Ovary (tissue), 9 donors: Measurements from ENCODE around the gene HIVEP1. TPM values are rescaled to one million over a fixed set of nuclear protein-coding genes. Genes with fewer than 3 reads are reported as not detected.

ENCODE experiments used
- DNase-seq, 5 donors: peaks; one replicate each; pipeline ENCODE4 v3.0.0-alpha.2; 2019 to 2020
- H3K27ac ChIP-seq, 2 donors: fragments of 200-600 bp; one replicate each; pipeline versions ENCODE4 v1.5.1 to v1.8.0; 2019 to 2022
- H3K27me3 ChIP-seq: fragments of 200-600 bp; one replicate; pipeline ENCODE4 v1.8.0; 2022
- H3K36me3 ChIP-seq: fragments of 200-600 bp; sonication (generic); one replicate; pipeline ENCODE4 v1.5.1; 2019
- H3K4me1 ChIP-seq: one replicate; pipeline ENCODE4 v1.8.1; 2013; ENCODE audit warnings: mild to moderate bottlenecking, moderate library complexity; ENCODE audit not compliant: insufficient read depth
- H3K4me3 ChIP-seq: fragments of 200-600 bp; sonication (generic); one replicate; pipeline ENCODE4 v1.5.1; 2017
- H3K9me3 ChIP-seq, 2 donors: fragments of 200-600 bp in 1 of 2; sonication (generic) in 1 of 2; one replicate each; pipeline versions ENCODE4 v1.5.1 to v1.8.1; 2013 to 2019; ENCODE audit warnings: mild to moderate bottlenecking in 1 of 2, moderate library complexity in 1 of 2
- EP300 ChIP-seq: sonication (generic); formaldehyde crosslinking; IDR thresholded peaks from one replicate; pipeline ENCODE4 v1.6.1; 2017; ENCODE audit warnings: antibody characterized with exemption
- POLR2A ChIP-seq: fragments of 450-650 bp; IDR thresholded peaks from one replicate; pipeline ENCODE4 v1.6.1; 2017; ENCODE audit warnings: antibody characterized with exemption, mild to moderate bottlenecking, moderate library complexity
- WGBS, 3 donors: extraction: QIAGEN DNeasy Blood & Tissue Kit in 1 of 3; methylation state at CpG; one replicate each; pipeline versions ENCODE4 v1.1.5 to v1.1.7; 2013 to 2017; 5-methylcytosine and 5-hydroxymethylcytosine counted together
- intact Hi-C, 4 donors: fragments of 100-400 bp; cut with DNase I; formaldehyde crosslinking; loops; one replicate each; pipeline versions ENCODE4 v1.11.0 to v1.15.1; 2022 to 2023
- polyA plus RNA-seq, 2 donors: library from polyadenylated mRNA; stranded (reverse); fragments of 200-250 nt in 1 of 2; fragments of 350-450 nt in 1 of 2; fragmentation: Illumina TruSeq in 1 of 2; extraction: RNeasy Lipid Tissue Mini Kit (QIAGEN cat#74804) in 1 of 2; gene quantifications; one replicate each; pipeline ENCODE4 v1.2.3, GENCODE V29; 2013 to 2014
- total RNA-seq, 7 donors: library from RNA; depleted of rRNA in 2 of 7; stranded (reverse); fragments of >200 nt in 2 of 7; fragmentation: NEBNext Ultra II Directional in 3 of 7; extraction: Animal tissue kit (Norgen Biotek cat#: 25700) in 3 of 7; gene quantifications; one replicate each; pipeline versions ENCODE4 v1.1.0 to v1.2.4, GENCODE V29; 2016 to 2023
- TF ChIP-seq, protein P1 (sequence below), 3 donors: fragments of 450-650 bp in 2 of 3; fragments of 200-600 bp in 1 of 3; IDR thresholded peaks; one replicate each; pipeline versions ENCODE4 v1.5.1 to v1.8.0; 2016 to 2022; ENCODE audit warnings: antibody characterized with exemption in 3 of 3, mild to moderate bottlenecking in 1 of 3
- donor health status: DM: no; HTN: no; CAD: no; lungs with moderate emphysema.
- donor health status: DM: no; HTN: no; CAD: no.
- donor health status: Bipolar disorder and iron deficiency.
- donor health status: DM: yes; HTN: yes; CAD: no.
- donor health status: DM: no; HTN: no; CAD: no.
- donor health status: DM: yes; HTN: yes; CAD: no.

The HIVEP1 gene
- total and polyA plus RNA-seq, 9 donors: 11.9 to 45.0 (median 27.0) TPM

DNA sequence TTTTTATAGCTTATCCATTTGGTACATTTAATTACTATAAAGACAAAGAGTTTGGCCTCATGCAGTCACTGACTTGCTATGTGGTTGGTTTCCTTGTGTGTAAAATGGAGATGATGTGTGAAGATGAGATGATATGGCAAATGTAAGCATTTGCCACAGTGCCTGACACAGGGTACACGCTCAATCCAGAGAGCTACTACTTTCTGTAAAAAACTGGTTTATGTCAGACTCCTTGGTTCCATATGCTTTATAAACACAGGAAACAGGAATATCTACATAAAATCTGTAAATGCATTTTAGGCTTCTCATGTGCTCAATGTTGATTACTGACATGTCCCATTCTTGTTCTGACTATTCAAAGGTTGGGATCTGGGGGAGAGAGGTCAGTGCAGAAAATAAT lies 10.4 kb downstream of the HIVEP1 start:
- Histone ChIP-seq H3K4me3 (no peak overlapping the region), H3K27ac (peak overlapping the region in 1 of 2 donors; percentile 38), H3K4me1 (peaks cover 17% of the 10 kb centered on the region), H3K27me3 (no peaks in the 10 kb centered on the region), H3K36me3 (no peaks in the 10 kb centered on the region), H3K9me3 (no peaks in the 10 kb centered on the region)
- intact Hi-C loops: no loop called here
- DNase-seq: no peak
- TF ChIP-seq EP300 (no peak), POLR2A (no peak)
- TF ChIP-seq, protein P1, sequence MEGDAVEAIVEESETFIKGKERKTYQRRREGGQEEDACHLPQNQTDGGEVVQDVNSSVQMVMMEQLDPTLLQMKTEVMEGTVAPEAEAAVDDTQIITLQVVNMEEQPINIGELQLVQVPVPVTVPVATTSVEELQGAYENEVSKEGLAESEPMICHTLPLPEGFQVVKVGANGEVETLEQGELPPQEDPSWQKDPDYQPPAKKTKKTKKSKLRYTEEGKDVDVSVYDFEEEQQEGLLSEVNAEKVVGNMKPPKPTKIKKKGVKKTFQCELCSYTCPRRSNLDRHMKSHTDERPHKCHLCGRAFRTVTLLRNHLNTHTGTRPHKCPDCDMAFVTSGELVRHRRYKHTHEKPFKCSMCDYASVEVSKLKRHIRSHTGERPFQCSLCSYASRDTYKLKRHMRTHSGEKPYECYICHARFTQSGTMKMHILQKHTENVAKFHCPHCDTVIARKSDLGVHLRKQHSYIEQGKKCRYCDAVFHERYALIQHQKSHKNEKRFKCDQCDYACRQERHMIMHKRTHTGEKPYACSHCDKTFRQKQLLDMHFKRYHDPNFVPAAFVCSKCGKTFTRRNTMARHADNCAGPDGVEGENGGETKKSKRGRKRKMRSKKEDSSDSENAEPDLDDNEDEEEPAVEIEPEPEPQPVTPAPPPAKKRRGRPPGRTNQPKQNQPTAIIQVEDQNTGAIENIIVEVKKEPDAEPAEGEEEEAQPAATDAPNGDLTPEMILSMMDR (IDR thresholded peaks at IDR 0.05): no peak
- WGBS, 3 donors: 91 to 97% (median 97%) methylated on average over 1 of the region's 1 CpG

- no peak for TF ChIP-seq POLR2A
- TF ChIP-seq, protein P1 (IDR thresholded peaks at IDR 0.05): no peak
- TF ChIP-seq EP300: no peak
- DNase-seq: no peak
- Histone ChIP-seq H3K4me1 (peaks cover 17% of the 10 kb centered on the region), H3K36me3 (no peaks in the 10 kb centered on the region), H3K4me3 (no peak overlapping the region), H3K27me3 (no peaks in the 10 kb centered on the region), H3K27ac (peak overlapping the region in 1 of 2 donors; percentile 38), H3K9me3 (no peaks in the 10 kb centered on the region)
- WGBS, 3 donors: 51 to 57% (median 53%) methylated on average over 7 of the region's 7 CpGs
- intact Hi-C loops: no loop called here
Observed at GRCh38 chr6:12022953-12023388, 10.9 kb downstream of the HIVEP1 start.

DNA sequence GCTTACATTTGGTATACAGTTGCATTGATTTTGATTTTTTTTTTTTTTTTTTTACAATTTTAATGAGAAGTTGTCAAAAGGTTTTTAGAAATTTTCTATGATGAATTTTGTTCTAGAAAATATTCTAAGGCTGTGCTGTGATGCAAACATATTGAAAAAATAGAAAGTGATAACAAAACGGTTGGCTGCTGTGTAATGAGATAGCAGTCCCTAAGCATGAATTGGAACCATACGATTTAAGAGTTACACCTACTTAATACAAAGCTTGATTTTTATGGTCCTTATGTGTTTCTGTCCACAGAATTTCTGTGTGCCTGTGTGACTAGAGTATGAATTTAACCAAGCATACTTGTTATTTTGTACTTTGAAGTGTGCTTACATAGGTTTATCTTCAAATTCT lies 12.1 kb downstream of the HIVEP1 start:
- Histone ChIP-seq H3K36me3 (no peaks in the 10 kb centered on the region), H3K27ac (no peak overlapping the region), H3K4me1 (peaks cover 17% of the 10 kb centered on the region), H3K9me3 (no peaks in the 10 kb centered on the region), H3K4me3 (no peak overlapping the region), H3K27me3 (no peaks in the 10 kb centered on the region)
- intact Hi-C loops: no loop called here
- DNase-seq: no peak
- TF ChIP-seq EP300 (no peak), POLR2A (no peak)
- TF ChIP-seq, protein P1 (IDR thresholded peaks at IDR 0.05): no peak
- WGBS, 3 donors: 32 to 53% (median 51%) methylated on average over 2 of the region's 2 CpGs

- TF ChIP-seq, protein P1 (IDR thresholded peaks at IDR 0.05): no peak
- no peak for TF ChIP-seq EP300
- TF ChIP-seq POLR2A: no peak
- Histone ChIP-seq H3K4me3 (no peak overlapping the region), H3K27ac (no peak overlapping the region), H3K36me3 (no peaks in the 10 kb centered on the region), H3K4me1 (peaks cover 17% of the 10 kb centered on the region), H3K27me3 (no peaks in the 10 kb centered on the region), H3K9me3 (no peaks in the 10 kb centered on the region)
- no peak for DNase-seq
- 98 to 99% (median 98%) methylated on average over 4 of the region's 4 CpGs for WGBS, 3 donors
- intact Hi-C loops: no loop called here
Observed at GRCh38 chr6:12024699-12025434, 12.8 kb downstream of the HIVEP1 start.
